NB4 (cell line): ENCODE results near the gene ELAVL3.

Experiments
- DNase-seq: peaks from one replicate; pipeline ENCODE4 v3.0.0; 2010; ENCODE audit warnings: low read depth
- H3K4me3 ChIP-seq: one replicate; pipeline ENCODE4 v1.5.1; 2011; ENCODE audit warnings: mild to moderate bottlenecking, low read depth, low read length, moderate library complexity
- CTCF ChIP-seq: IDR thresholded peaks from one replicate; pipeline ENCODE4 v1.5.1; 2012; ENCODE audit warnings: low read depth, low read length
- MAX ChIP-seq: IDR thresholded peaks from 2 replicates; pipeline ENCODE4 v1.6.1; 2011; ENCODE audit warnings: low read depth, low read length
- MYC ChIP-seq: IDR thresholded peaks from 2 replicates; pipeline ENCODE4 v1.6.1; 2011; ENCODE audit warnings: low read depth, low read length
- POLR2A ChIP-seq: IDR thresholded peaks from 2 replicates; pipeline ENCODE4 v1.6.1; 2011; ENCODE audit warnings: mild to moderate bottlenecking; ENCODE audit not compliant: insufficient read length; ENCODE audit errors: extremely low read depth

ELAVL3 gene

GRCh38 chr19:11420429-11421370 is 60.1 kb downstream of the ELAVL3 start:
- TF ChIP-seq MAX (no peak), POLR2A (no peak), CTCF (no peak), MYC (no peak)
- H3K4me3 ChIP-seq = no peak overlapping the region
- peak; percentile 70 for DNase-seq

- no peak for DNase-seq
- TF ChIP-seq MYC (no peak), CTCF (no peak), MAX (no peak), POLR2A (no peak)
- no peak within 1 kb of the TSS for H3K4me3 ChIP-seq
Observed at GRCh38 chr19:11418549-11419506, 62.0 kb downstream of the ELAVL3 start, which contains the start of gene RGL3. Gene RGL3 (minus strand): TSS chr19:11419314. CDS start chr19:11419278, 36 bp downstream.

GRCh38 chr19:11418094-11418548 is 62.7 kb downstream of the ELAVL3 start:
- TF ChIP-seq CTCF (no peak), MAX (no peak), POLR2A (no peak), MYC (no peak)
- H3K4me3 ChIP-seq = no peak overlapping the region
- no peak for DNase-seq

GRCh38 chr19:11416346-11417052 is 64.3 kb downstream of the ELAVL3 start:
- DNase-seq = no peak
- no peak overlapping the region for H3K4me3 ChIP-seq
- no peak for TF ChIP-seq POLR2A
- TF ChIP-seq MYC = no peak
- TF ChIP-seq CTCF = no peak
- TF ChIP-seq MAX = no peak

GRCh38 chr19:11414544-11414943 is 66.3 kb downstream of the ELAVL3 start:
- H3K4me3 ChIP-seq = no peak overlapping the region
- TF ChIP-seq MYC = no peak
- TF ChIP-seq POLR2A = no peak
- TF ChIP-seq MAX = no peak
- no peak for TF ChIP-seq CTCF
- no peak for DNase-seq
